ENCODE data around the gene ALX4. TPM values are rescaled to one million over a fixed set of nuclear protein-coding genes. Genes with fewer than 3 reads are reported as not detected.

Gene ALX4
- polyA plus RNA-seq, 2 of the 4 experiments (the other 2 are of a cell fraction), result 1.00 to 5.6 TPM

DNA sequence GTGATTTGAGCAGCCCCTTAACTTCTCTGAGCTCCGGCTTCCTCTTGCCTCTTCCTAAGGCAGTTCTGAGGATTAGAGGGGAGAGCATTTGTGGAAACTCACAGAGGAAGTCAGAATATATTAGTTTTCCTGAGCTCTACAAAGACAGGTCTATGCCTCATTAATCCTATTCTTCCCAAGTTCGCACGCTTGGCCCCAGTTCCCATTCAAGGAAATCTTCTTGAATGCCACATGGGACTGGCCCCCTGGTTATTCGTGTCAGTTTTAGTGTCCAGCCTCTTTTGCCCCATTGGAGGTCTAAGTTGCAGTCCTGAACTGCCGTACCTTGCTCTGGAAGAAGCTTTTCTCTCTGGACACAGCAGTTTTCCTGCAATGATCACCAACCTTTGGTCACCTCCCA is 37.6 kb upstream of the ALX4 start:
- no peak for DNase-seq (ENCODE audit: low read depth in 1 of 2, low spot score in 1 of 2)
- Histone ChIP-seq H3K27ac (no peak overlapping the region), H3K9me3 (no peaks in the 10 kb centered on the region), H3K4me3 (no peak overlapping the region), H3K4me2 (no peak overlapping the region), H3K4me1 (no peaks in the 10 kb centered on the region)
- POLR2A ChIA-PET, result no interaction called here
- ATAC-seq, result no peak
- no peak for FAIRE-seq
- TF ChIP-seq MAFK (IDR thresholded peaks at IDR 0.05; ENCODE audit: partially characterized antibody) (no peak), ZSCAN20 (CRISPR knock-in tag; IDR thresholded peaks at IDR 0.05) (no peak), HDAC2 (IDR thresholded peaks at IDR 0.05) (no peak), POLR2AphosphoS2 (conservative IDR thresholded peaks at IDR 0.05; ENCODE audit: low read length) (no peak), CBX2 (IDR thresholded peaks at IDR 0.05; ENCODE audit: borderline replicate concordance, low read depth) (no peak), BHLHE40 (IDR thresholded peaks at IDR 0.05; ENCODE audit: low read depth, low read length) (no peak), RFX5 (IDR thresholded peaks at IDR 0.05) (no peak), JUN (IDR thresholded peaks at IDR 0.05) (no peak), NR3C1 (IDR thresholded peaks at IDR 0.05) (no peak), CBX8 (IDR thresholded peaks at IDR 0.05) (no peak), FOSB (CRISPR knock-in tag; IDR thresholded peaks at IDR 0.05) (no peak)
- TF ChIP-seq, protein P1, sequence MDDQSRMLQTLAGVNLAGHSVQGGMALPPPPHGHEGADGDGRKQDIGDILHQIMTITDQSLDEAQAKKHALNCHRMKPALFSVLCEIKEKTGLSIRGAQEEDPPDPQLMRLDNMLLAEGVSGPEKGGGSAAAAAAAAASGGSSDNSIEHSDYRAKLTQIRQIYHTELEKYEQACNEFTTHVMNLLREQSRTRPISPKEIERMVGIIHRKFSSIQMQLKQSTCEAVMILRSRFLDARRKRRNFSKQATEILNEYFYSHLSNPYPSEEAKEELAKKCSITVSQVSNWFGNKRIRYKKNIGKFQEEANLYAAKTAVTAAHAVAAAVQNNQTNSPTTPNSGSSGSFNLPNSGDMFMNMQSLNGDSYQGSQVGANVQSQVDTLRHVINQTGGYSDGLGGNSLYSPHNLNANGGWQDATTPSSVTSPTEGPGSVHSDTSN (IDR thresholded peaks at IDR 0.05), result no peak
- TF ChIP-seq, protein P2, sequence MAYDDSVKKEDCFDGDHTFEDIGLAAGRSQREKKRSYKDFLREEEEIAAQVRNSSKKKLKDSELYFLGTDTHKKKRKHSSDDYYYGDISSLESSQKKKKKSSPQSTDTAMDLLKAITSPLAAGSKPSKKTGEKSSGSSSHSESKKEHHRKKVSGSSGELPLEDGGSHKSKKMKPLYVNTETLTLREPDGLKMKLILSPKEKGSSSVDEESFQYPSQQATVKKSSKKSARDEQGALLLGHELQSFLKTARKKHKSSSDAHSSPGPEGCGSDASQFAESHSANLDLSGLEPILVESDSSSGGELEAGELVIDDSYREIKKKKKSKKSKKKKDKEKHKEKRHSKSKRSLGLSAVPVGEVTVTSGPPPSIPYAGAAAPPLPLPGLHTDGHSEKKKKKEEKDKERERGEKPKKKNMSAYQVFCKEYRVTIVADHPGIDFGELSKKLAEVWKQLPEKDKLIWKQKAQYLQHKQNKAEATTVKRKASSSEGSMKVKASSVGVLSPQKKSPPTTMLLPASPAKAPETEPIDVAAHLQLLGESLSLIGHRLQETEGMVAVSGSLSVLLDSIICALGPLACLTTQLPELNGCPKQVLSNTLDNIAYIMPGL (CRISPR knock-in tag; IDR thresholded peaks at IDR 0.05; ENCODE audit: borderline replicate concordance), result no peak
- TF ChIP-seq, protein P3, sequence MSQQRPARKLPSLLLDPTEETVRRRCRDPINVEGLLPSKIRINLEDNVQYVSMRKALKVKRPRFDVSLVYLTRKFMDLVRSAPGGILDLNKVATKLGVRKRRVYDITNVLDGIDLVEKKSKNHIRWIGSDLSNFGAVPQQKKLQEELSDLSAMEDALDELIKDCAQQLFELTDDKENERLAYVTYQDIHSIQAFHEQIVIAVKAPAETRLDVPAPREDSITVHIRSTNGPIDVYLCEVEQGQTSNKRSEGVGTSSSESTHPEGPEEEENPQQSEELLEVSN (IDR thresholded peaks at IDR 0.05; ENCODE audit: borderline replicate concordance, low read depth), result no peak
- CTCF ChIA-PET, result interaction anchor here (1.1 kb wide), 2 partner anchors 8 to 70 kb away, joined by 3 read pairs; no protein-coding TSS in a partner anchor
- WGBS (ENCODE audit: missing lambda C conversion rate), result 87% methylated on average over 5 of the region's 5 CpGs

DNA sequence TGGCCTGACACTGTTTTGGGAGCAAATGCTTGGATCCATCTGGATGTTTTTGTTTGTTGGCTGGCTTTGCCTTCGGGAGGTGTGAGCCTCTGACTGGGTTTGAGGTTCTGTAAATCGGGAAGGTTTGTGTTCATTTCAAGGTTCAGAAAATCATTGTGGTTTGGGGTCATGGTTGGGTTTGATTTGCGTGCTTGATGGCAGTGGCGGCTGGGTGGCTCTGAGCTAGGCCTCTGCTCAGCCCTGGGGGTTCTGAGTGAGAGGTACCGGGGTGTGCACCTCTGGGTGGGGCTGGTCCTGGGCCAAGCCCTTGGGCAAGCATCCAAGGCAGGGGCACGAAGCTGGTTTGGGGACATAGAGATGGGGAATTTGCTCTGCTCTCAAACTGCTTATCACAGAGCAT is 37.0 kb upstream of the ALX4 start:
- FAIRE-seq, result no peak
- ATAC-seq, result no peak
- CTCF ChIA-PET, result interaction anchor here (1.1 to 1.2 kb wide), 3 partner anchors 9 to 70 kb away, joined by 3 read pairs; no protein-coding TSS in a partner anchor

DNA sequence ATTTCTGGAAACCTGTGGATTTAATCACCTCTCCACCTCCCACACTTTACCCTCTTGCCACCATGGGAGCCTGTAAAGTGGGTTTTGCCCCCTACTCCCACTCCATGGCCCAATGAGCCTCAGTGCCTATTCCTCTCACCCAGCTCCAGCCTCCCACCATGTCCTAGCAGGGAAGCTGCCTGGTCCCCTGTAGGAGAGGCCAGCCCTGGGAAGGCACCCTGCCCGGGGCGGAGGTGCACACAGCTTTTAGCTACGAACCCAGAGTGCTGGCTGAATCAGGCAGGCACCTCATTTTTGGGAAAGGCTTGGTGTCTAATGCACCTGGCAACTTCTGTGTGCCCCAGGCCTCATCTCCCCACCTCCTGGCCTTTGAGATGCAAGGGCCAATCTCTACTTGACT is 35.8 kb upstream of the ALX4 start:
- TF ChIP-seq HEYL (CRISPR knock-in tag; IDR thresholded peaks at IDR 0.05) (no peak), TFCP2L1 (CRISPR knock-in tag; IDR thresholded peaks at IDR 0.05) (no peak)
- H3K4me2 ChIP-seq, result no peak overlapping the region
- WGBS (ENCODE audit: missing lambda C conversion rate), result 94% methylated on average over 3 of the region's 3 CpGs
- H3K27ac ChIP-seq, result no peak overlapping the region
- H3K4me3 ChIP-seq, result no peak overlapping the region
- H3K9me3 ChIP-seq, result no peaks in the 10 kb centered on the region
- FAIRE-seq (no peak), ATAC-seq (no peak), DNase-seq (ENCODE audit: low read depth in 1 of 2, low spot score in 1 of 2) (no peak)
- ChIA-PET CTCF (interaction anchor here (1.2 kb wide), 1 partner anchor 59 kb away, joined by 3 read pairs; no protein-coding TSS in a partner anchor), POLR2A (no interaction called here)
- no peaks in the 10 kb centered on the region for H3K4me1 ChIP-seq

More for the DNA sequence above, 37.0 kb upstream of the ALX4 start:
- 54% methylated on average over 6 of the region's 6 CpGs for WGBS (ENCODE audit: missing lambda C conversion rate)
- H3K4me3 ChIP-seq, result no peak overlapping the region
- POLR2A ChIA-PET, result no interaction called here
- no peak overlapping the region for H3K4me2 ChIP-seq
- DNase-seq (ENCODE audit: low read depth in 1 of 2, low spot score in 1 of 2), result no peak
- no peaks in the 10 kb centered on the region for H3K4me1 ChIP-seq
- H3K27ac ChIP-seq, result no peak overlapping the region
- no peak for TF ChIP-seq BHLHE40 (IDR thresholded peaks at IDR 0.05; ENCODE audit: low read depth, low read length)
- TF ChIP-seq RAD21 (conservative IDR thresholded peaks at IDR 0.05 in 1 of 2, IDR thresholded peaks at IDR 0.05 in 1 of 2), result no peak
- TF ChIP-seq ZFP36 (IDR thresholded peaks at IDR 0.05; ENCODE audit: borderline replicate concordance, partially characterized antibody), result no peak
- no peak for TF ChIP-seq NFE2L2 (conservative IDR thresholded peaks at IDR 0.05; ENCODE audit: low read length)
- TF ChIP-seq EHMT2 (IDR thresholded peaks at IDR 0.05; ENCODE audit: low read depth), result no peak
- TF ChIP-seq CBX8 (IDR thresholded peaks at IDR 0.05), result no peak
- TF ChIP-seq, protein P2 (CRISPR knock-in tag; IDR thresholded peaks at IDR 0.05; ENCODE audit: borderline replicate concordance), result no peak
- H3K9me3 ChIP-seq, result no peaks in the 10 kb centered on the region

Measured in A549 (cell line).